Activated CD8-positive, alpha-beta T cell treated with anti-CD3 and anti-CD28 coated beads for 36 hours (primary cell): ENCODE data around the gene HOXD10. TPM values are rescaled to one million over a fixed set of nuclear protein-coding genes. Genes with fewer than 3 reads are reported as not detected.

Source experiments
- ATAC-seq: fragments of 200-7000 bp; cut with Tn5 transposase; one replicate; pipeline ENCODE4 v1.10.0; 2021; ENCODE audit warnings: mild to moderate bottlenecking, moderate library complexity
- CTCF ChIA-PET: fragments of 350-600 bp; sonication (Branson Sonifier 250); formaldehyde crosslinking; loops from one replicate; lab custom pipeline; 2021; ENCODE audit warnings: antibody characterized with exemption; lab: Charles Lee
- POLR2A ChIA-PET: fragments of 350-600 bp; sonication (Branson Sonifier 250); formaldehyde crosslinking; loops from one replicate; lab custom pipeline; 2021; ENCODE audit warnings: antibody characterized with exemption; lab: Charles Lee
- DNase-seq: peaks from one replicate; pipeline ENCODE4 v3.0.0-alpha.2; 2020
- H3K27ac Mint-ChIP-seq: one replicate; pipeline ENCODE4 v1.8.0; 2021; ENCODE audit warnings: mild to moderate bottlenecking, mixed read lengths
- H3K27me3 Mint-ChIP-seq: one replicate; pipeline ENCODE4 v1.8.0; 2021; ENCODE audit warnings: mixed read lengths
- H3K36me3 Mint-ChIP-seq: one replicate; pipeline ENCODE4 v1.8.0; 2021; ENCODE audit warnings: low read depth, mixed read lengths
- H3K4me1 Mint-ChIP-seq: one replicate; pipeline ENCODE4 v1.8.0; 2021; ENCODE audit warnings: low read depth, mixed read lengths
- H3K4me3 Mint-ChIP-seq: one replicate; pipeline ENCODE4 v1.8.0; 2021; ENCODE audit warnings: mild to moderate bottlenecking, moderate library complexity, mixed read lengths
- H3K9me3 Mint-ChIP-seq: one replicate; pipeline ENCODE4 v1.8.0; 2021; ENCODE audit warnings: mixed read lengths
- intact Hi-C: fragments of 100-400 bp; cut with micrococcal nuclease; formaldehyde crosslinking; loops from one replicate; pipeline ENCODE4 v1.10.0; 2022
- total RNA-seq, 2 experiments: library from RNA; stranded (reverse); gene quantifications; one replicate each; pipeline ENCODE4 v1.2.3, GENCODE V29; 2021
- TF ChIP-seq, protein P1 (sequence below): fragments of 200-600 bp; IDR thresholded peaks from one replicate; pipeline ENCODE4 v1.8.0; 2022; ENCODE audit warnings: antibody characterized with exemption, mild to moderate bottlenecking

Gene HOXD10
- total RNA-seq, 2 experiments from 2014 or later, result not detected

DNA sequence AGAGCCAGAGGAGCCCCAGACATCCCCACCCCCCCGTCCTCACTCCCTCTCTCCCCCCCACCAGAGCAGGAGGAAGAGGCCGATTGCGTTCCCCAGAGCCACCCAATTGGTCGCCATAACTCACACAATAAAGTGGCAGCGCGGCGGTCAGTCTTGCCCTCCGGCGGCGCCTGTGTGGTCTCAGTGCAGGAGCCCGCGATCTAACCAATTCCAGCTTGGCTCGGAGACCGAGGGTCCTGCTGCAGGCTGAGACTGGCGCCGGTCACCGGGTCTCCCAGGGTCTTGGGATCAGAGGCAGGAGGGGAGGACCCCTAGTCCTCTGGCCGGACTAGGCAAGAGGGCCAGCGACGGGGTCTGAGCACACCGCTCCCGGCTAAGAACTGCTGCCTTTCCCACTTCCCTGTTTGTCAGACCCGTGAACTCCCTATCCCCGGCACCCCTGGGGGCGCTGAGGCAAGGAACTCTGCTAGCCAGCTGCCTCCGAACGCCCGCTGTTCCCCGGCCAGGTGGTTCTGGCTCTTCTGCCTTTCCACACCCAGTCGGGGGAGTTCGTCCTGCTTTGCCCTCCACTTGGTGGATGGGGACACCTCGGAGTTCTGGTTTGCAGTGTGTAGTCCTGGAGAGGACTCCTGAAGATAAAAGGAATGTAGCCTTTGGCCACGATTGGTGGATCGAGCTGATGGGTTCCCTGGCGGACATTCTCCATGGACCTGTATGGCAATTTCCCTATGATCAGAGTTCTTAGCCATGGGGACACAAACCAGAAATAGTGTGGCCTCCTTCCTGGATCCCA is 18.0 kb upstream of the HOXD10 start:
- DNase-seq (no peak), ATAC-seq (no peak)
- TF ChIP-seq, protein P1, sequence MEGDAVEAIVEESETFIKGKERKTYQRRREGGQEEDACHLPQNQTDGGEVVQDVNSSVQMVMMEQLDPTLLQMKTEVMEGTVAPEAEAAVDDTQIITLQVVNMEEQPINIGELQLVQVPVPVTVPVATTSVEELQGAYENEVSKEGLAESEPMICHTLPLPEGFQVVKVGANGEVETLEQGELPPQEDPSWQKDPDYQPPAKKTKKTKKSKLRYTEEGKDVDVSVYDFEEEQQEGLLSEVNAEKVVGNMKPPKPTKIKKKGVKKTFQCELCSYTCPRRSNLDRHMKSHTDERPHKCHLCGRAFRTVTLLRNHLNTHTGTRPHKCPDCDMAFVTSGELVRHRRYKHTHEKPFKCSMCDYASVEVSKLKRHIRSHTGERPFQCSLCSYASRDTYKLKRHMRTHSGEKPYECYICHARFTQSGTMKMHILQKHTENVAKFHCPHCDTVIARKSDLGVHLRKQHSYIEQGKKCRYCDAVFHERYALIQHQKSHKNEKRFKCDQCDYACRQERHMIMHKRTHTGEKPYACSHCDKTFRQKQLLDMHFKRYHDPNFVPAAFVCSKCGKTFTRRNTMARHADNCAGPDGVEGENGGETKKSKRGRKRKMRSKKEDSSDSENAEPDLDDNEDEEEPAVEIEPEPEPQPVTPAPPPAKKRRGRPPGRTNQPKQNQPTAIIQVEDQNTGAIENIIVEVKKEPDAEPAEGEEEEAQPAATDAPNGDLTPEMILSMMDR, result no peak
- POLR2A ChIA-PET, result interaction anchor here (0.5 kb wide), 1 partner anchor 458 kb away, joined by 3 read pairs; no protein-coding TSS in a partner anchor
- intact Hi-C loops, result loop anchor here (5.0 kb wide), 1 partner anchor 731 kb away; no protein-coding TSS in a partner anchor
- no peak overlapping the region for H3K27ac Mint-ChIP-seq
- peaks cover 14% of the 10 kb centered on the region for H3K4me1 Mint-ChIP-seq
- H3K9me3 Mint-ChIP-seq, result no peaks in the 10 kb centered on the region
- H3K4me3 Mint-ChIP-seq, result no peak overlapping the region
- H3K27me3 Mint-ChIP-seq, result peaks cover 87% of the 10 kb centered on the region
- CTCF ChIA-PET, result interaction anchor here (0.6 to 6.1 kb wide), 23 partner anchors 8 to 1058 kb away, joined by 3 to 94 read pairs (median 4); no protein-coding TSS in a partner anchor
- no peaks in the 10 kb centered on the region for H3K36me3 Mint-ChIP-seq

DNA sequence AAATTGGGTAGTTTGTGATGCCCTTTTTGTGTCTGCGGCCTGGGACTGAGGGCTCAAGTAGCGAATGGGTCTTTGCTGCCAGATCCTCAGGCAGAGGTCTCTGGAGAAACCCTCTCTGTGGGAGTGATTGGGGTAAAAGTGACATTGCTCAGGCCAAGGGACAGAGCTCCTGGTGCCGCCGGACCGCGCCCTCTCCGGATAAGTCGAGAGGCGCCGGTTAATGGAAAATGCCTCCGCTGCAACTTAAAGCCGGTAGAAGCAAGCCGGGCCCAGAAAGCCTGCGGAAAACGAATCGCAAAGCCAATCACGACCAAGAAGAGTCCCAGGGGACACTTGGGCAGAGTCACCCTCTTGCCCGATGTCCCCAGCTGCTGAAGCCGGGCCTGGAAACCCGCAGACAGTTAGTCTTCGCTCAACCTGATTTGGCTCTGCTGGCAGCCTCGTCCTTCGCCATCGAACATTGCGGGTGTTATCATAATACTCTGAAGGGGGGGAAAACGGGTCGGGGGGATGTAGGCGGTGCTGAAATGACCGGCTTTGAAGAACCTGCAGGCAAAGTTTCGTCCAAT is 17.3 kb upstream of the HOXD10 start:
- intact Hi-C loops, result loop anchor here (5.0 kb wide), 1 partner anchor 732 kb away; no protein-coding TSS in a partner anchor
- Mint-ChIP-seq H3K9me3 (no peaks in the 10 kb centered on the region), H3K27ac (no peak overlapping the region), H3K27me3 (peaks cover 87% of the 10 kb centered on the region), H3K4me3 (no peak overlapping the region), H3K4me1 (peaks cover 17% of the 10 kb centered on the region), H3K36me3 (no peaks in the 10 kb centered on the region)
- TF ChIP-seq, protein P1, result no peak
- CTCF ChIA-PET, result interaction anchor here (1.1 to 6.1 kb wide), 3 partner anchors 11 to 410 kb away, joined by 3 to 94 read pairs (median 17); no protein-coding TSS in a partner anchor
- DNase-seq, result no peak
- POLR2A ChIA-PET, result no interaction called here
- no peak for ATAC-seq

GRCh38 chr2:176099728-176100546 is 16.6 kb upstream of the HOXD10 start, which contains the start of gene HOXD12:
Gene HOXD12, plus strand, starts transcription at chr2:176099795. Its CDS starts 7 bp downstream, at chr2:176099802.
- Mint-ChIP-seq H3K4me3 (no peak within 1 kb of the TSS), H3K27ac (no peak within 1 kb of the TSS), H3K9me3 (no peaks in the 10 kb centered on the region), H3K27me3 (peaks cover 89% of the 10 kb centered on the region), H3K4me1 (peaks cover 21% of the 10 kb centered on the region), H3K36me3 (no peaks in the 10 kb centered on the region)
- no peak for ATAC-seq
- ChIA-PET CTCF (interaction anchor here (6.1 kb wide), 1 partner anchor 411 kb away, joined by 94 read pairs; no protein-coding TSS in a partner anchor), POLR2A (no interaction called here)
- intact Hi-C loops, result loop anchor here (5.0 kb wide), 1 partner anchor 733 kb away; no protein-coding TSS in a partner anchor
- TF ChIP-seq, protein P1, result no peak
- DNase-seq, result no peak

DNA sequence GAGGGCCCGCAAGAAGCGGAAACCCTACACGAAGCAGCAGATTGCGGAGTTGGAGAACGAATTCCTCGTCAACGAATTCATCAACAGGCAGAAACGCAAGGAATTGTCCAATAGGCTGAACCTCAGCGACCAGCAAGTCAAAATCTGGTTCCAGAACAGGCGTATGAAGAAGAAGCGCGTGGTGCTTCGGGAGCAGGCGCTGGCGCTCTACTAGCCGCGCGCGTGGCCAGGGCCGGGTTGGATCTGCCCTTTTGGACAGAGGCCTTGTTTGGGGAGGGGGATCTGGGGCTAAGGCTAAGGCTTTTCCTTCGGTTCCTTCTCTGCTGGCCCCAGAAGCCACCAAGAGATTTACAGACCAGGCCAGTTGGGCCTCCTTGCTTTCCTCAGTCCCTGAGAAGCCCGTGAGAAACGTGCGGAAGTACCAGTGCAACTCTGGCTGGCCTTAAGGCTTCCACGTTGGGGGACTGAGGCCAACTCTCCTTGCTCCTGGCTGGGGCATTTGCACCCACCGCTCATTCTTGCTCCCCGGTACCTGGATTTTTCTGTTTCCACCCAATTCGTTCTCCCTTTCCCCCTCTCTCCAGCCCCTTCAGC is 15.9 kb upstream of the HOXD10 start:
- CTCF ChIA-PET, result no interaction called here
- no peaks in the 10 kb centered on the region for H3K36me3 Mint-ChIP-seq
- H3K27me3 Mint-ChIP-seq, result peaks cover 89% of the 10 kb centered on the region
- TF ChIP-seq, protein P1, result no peak
- POLR2A ChIA-PET, result no interaction called here
- H3K9me3 Mint-ChIP-seq, result no peaks in the 10 kb centered on the region
- no peak overlapping the region for H3K4me3 Mint-ChIP-seq
- ATAC-seq (no peak), DNase-seq (no peak)
- intact Hi-C loops, result no loop called here
- peaks cover 24% of the 10 kb centered on the region for H3K4me1 Mint-ChIP-seq
- H3K27ac Mint-ChIP-seq, result no peak overlapping the region
